GM12878 (cell line): Measurements from ENCODE around the gene HNRNPH1. TPM values are rescaled to one million over a fixed set of nuclear protein-coding genes. Genes with fewer than 3 reads are reported as not detected.

ENCODE experiments used
- ATAC-seq: fragments of 200-7000 bp; cut with Tn5 transposase; 3 replicates; pipeline ENCODE4 v1.9.1; 2020; ENCODE audit warnings: mild to moderate bottlenecking, moderate library complexity
- BruUV-seq: library from RNA; stranded (reverse); fragments of 400-500 nt; replicated peaks from 2 replicates; lab custom pipeline; 2021; lab: Mats Ljungman, UMichigan
- CTCF ChIA-PET: fragments of 300-600 bp; sonication (Branson Sonifier 250); formaldehyde crosslinking; extraction: SDS; loops from one replicate; lab custom pipeline; 2021; ENCODE audit warnings: inconsistent platforms; lab: Yijun Ruan, JAX
- POLR2A ChIA-PET: fragments of 350-600 bp; formaldehyde crosslinking; extraction: SDS; loops from one replicate; lab custom pipeline; 2021; ENCODE audit warnings: inconsistent platforms; lab: Charles Lee
- RAD21 ChIA-PET: fragments of 300-600 bp; sonication (Branson Sonifier 250); formaldehyde crosslinking; loops from one replicate; lab custom pipeline; 2023; ENCODE audit warnings: antibody characterized with exemption; ENCODE audit not compliant: unreplicated experiment; lab: Charles Lee
- SMC1A ChIA-PET: fragments of 300-600 bp; sonication (Branson Sonifier 250); formaldehyde crosslinking; loops from one replicate; lab custom pipeline; 2023; ENCODE audit not compliant: unreplicated experiment, uncharacterized antibody; lab: Charles Lee
- DNase-seq: peaks from one replicate; pipeline ENCODE4 v3.0.0-alpha.2; 2011; ENCODE audit warnings: low read depth, low spot score
- FAIRE-seq: peaks from 3 replicates; lab custom pipeline; 2011; peaks lifted over from hg19 to GRCh38; lab: Jason Lieb, UNC
- H2AFZ ChIP-seq: 2 replicates; pipeline ENCODE4 v1.6.0; 2011; ENCODE audit warnings: low read depth, low read length, control low read depth; ENCODE audit not compliant: control insufficient read depth
- H3K27ac ChIP-seq: 2 replicates; pipeline ENCODE4 v1.5.1; 2011; ENCODE audit warnings: control low read depth; ENCODE audit not compliant: control insufficient read depth, insufficient read depth
- H3K27me3 ChIP-seq, 2 experiments: replicated peaks in 1 of 2; 2 replicates each; pipeline versions ENCODE4 v1.6.0 to v1.6.1; 2011; ENCODE audit warnings: low read length in 1 of 2; ENCODE audit not compliant: control insufficient read depth in 2 of 2, insufficient read depth in 2 of 2
- H3K36me3 ChIP-seq, 2 experiments: 2 replicates each; pipeline ENCODE4 v1.5.1; 2011; ENCODE audit warnings: low read length in 1 of 2; ENCODE audit not compliant: control insufficient read depth in 2 of 2, insufficient read depth in 2 of 2
- H3K4me1 ChIP-seq: 2 replicates; pipeline ENCODE4 v1.6.1; 2011; ENCODE audit warnings: mild to moderate bottlenecking, low read length, moderate library complexity, mixed read lengths; ENCODE audit not compliant: control insufficient read depth, insufficient read depth
- H3K4me2 ChIP-seq: 2 replicates; pipeline ENCODE4 v1.6.0; 2011; ENCODE audit warnings: control low read depth; ENCODE audit not compliant: control insufficient read depth, insufficient read depth
- H3K4me3 ChIP-seq: fragments of 200-600 bp; sonication (generic); 2 replicates; pipeline ENCODE4 v1.5.1; 2016
- H3K79me2 ChIP-seq: 2 replicates; pipeline ENCODE4 v1.6.0; 2011; ENCODE audit warnings: low read length; ENCODE audit not compliant: control insufficient read depth, insufficient read depth
- H3K9ac ChIP-seq: 2 replicates; pipeline ENCODE4 v1.8.0; 2011; ENCODE audit warnings: low read length, control low read depth, mixed read lengths; ENCODE audit not compliant: control insufficient read depth, insufficient read depth
- H3K9me3 ChIP-seq: replicated peaks from 3 replicates; pipeline ENCODE4 v1.5.1; 2011; ENCODE audit warnings: mild to moderate bottlenecking, low read length; ENCODE audit not compliant: control insufficient read depth, insufficient read depth
- H4K20me1 ChIP-seq: 2 replicates; pipeline ENCODE4 v1.6.0; 2011; ENCODE audit not compliant: control insufficient read depth, insufficient read depth
- ATF2 ChIP-seq: IDR thresholded peaks from 2 replicates; pipeline ENCODE4 v1.6.1; 2012; ENCODE audit warnings: low read length, inconsistent platforms
- EP300 ChIP-seq, 2 experiments: fragments of 150-350 bp in 1 of 2; IDR thresholded peaks; 2 replicates each; pipeline ENCODE4 v1.6.1; 2011 to 2012; ENCODE audit warnings: low read depth in 2 of 2, low read length in 2 of 2, borderline replicate concordance in 1 of 2, improper control_type of control experiment in 1 of 2, inconsistent platforms in 1 of 2; ENCODE audit not compliant: control insufficient read depth in 1 of 2
- IRF5 ChIP-seq: fragments of 450-650 bp; IDR thresholded peaks from 2 replicates; pipeline ENCODE4 v1.6.1; 2017; ENCODE audit warnings: borderline replicate concordance
- MTA2 ChIP-seq: fragments of 450-650 bp; IDR thresholded peaks from 2 replicates; pipeline ENCODE4 v1.6.1; 2016; ENCODE audit warnings: low read depth, mild to moderate bottlenecking, moderate library complexity
- NR2C1 ChIP-seq: fragments of 450-650 bp; IDR thresholded peaks from 2 replicates; pipeline ENCODE4 v1.6.1; 2017; ENCODE audit warnings: antibody characterized with exemption, mild to moderate bottlenecking, moderate library complexity
- NR2F1 ChIP-seq: fragments of 450-650 bp; conservative IDR thresholded peaks from 2 replicates; pipeline ENCODE4 v1.6.1; 2017; ENCODE audit warnings: mild to moderate bottlenecking
- RELA ChIP-seq: fragments of 450-650 bp; IDR thresholded peaks from 2 replicates; pipeline ENCODE4 v1.8.0; 2014; ENCODE audit warnings: borderline replicate concordance; ENCODE audit not compliant: partially characterized antibody
- SIX5 ChIP-seq: IDR thresholded peaks from 2 replicates; pipeline ENCODE4 v1.6.1; 2011; ENCODE audit warnings: mild to moderate bottlenecking, low read depth, low read length, moderate library complexity; ENCODE audit not compliant: severe bottlenecking
- SMAD1 ChIP-seq: fragments of 450-650 bp; IDR thresholded peaks from 2 replicates; pipeline ENCODE4 v1.6.1; 2018; ENCODE audit warnings: mild to moderate bottlenecking, low read depth; ENCODE audit not compliant: partially characterized antibody
- SMC3 ChIP-seq: IDR thresholded peaks from 2 replicates; pipeline ENCODE4 v1.6.1; 2011; ENCODE audit warnings: low read length, improper control_type of control experiment, borderline replicate concordance
- USF1 ChIP-seq: IDR thresholded peaks from 2 replicates; pipeline ENCODE4 v1.6.1; 2011; ENCODE audit warnings: borderline replicate concordance, low read depth, mild to moderate bottlenecking, moderate library complexity, mixed read lengths, low read length; ENCODE audit not compliant: insufficient read depth; ENCODE audit errors: extremely low read length
- ZNF24 ChIP-seq: fragments of 450-650 bp; IDR thresholded peaks from 2 replicates; pipeline ENCODE4 v1.6.1; 2017; ENCODE audit warnings: antibody characterized with exemption, mild to moderate bottlenecking
- ZNF687 ChIP-seq: fragments of 450-650 bp; IDR thresholded peaks from 2 replicates; pipeline ENCODE4 v1.6.1; 2017; ENCODE audit warnings: mild to moderate bottlenecking, moderate library complexity
- WGBS: methylation state at CpG from one replicate; pipeline ENCODE4 v1.1.6; 2016; ENCODE audit warnings: low lambda C conversion rate; ENCODE audit not compliant: insufficient replicate concordance, insufficient coverage; ENCODE audit errors: missing lambda C conversion rate; 5-methylcytosine and 5-hydroxymethylcytosine counted together
- in situ Hi-C: fragments of 300-500 bp; cut with MboI; formaldehyde crosslinking; loops from 9 replicates; pipeline ENCODE4 v1.14.3; 2018; ENCODE audit warnings: mixed read lengths
- intact Hi-C: fragments of 100-400 bp; cut with micrococcal nuclease; formaldehyde crosslinking; loops from one replicate; pipeline ENCODE4 v1.14.2; 2022; ENCODE audit not compliant: unreplicated experiment
- polyA plus RNA-seq, 11 experiments: library from polyadenylated mRNA; depleted of rRNA in 4 of 11; unstranded in 6 of 11; stranded (reverse) in 5 of 11; fragments of >200 nt; fragmentation: Nextera tagmentation in 4 of 11; fragmentation: Illumina TruSeq in 1 of 11; extraction: Ambion mirVana in 4 of 11; extraction: Trizol in 1 of 11; gene quantifications; 1 replicate in 1 of 11; 2 replicates in 10 of 11; pipeline versions ENCODE4 v1.2.1 to v1.2.3, GENCODE V29; 2011 to 2016; ENCODE audit warnings: inconsistent platforms in 2 of 11, missing spikeins in 2 of 11, low read depth in 1 of 11
- total RNA-seq, 4 experiments: library from RNA; depleted of rRNA in 3 of 4; stranded (reverse); fragments of >200 nt in 3 of 4; fragmentation: Illumina TruSeq in 1 of 4; extraction: Trizol in 1 of 4; gene quantifications; 2 replicates each; pipeline versions ENCODE4 v1.2.1 to v1.2.3, GENCODE V29; 2013 to 2021
- TF ChIP-seq, protein P1 (sequence below): fragments of 450-650 bp; conservative IDR thresholded peaks from 2 replicates; pipeline ENCODE4 v1.6.1; 2017; ENCODE audit warnings: mild to moderate bottlenecking, moderate library complexity

Gene HNRNPH1
- total and polyA plus RNA-seq, 10 of the 15 experiments (the other 5 are each of a cell fraction or from before 2014, with no cell fraction given) = 184 to 780 (median 690) TPM

- BruUV-seq = no TSS peak
- RAD21 ChIA-PET = no interaction called here
- peaks cover 5% of the 10 kb centered on the region for H3K4me1 ChIP-seq
- SMC1A ChIA-PET = no interaction called here
- intact Hi-C loops = loop anchor here (5.0 kb wide), 1 partner anchor 62 kb away; no protein-coding TSS in a partner anchor
- H4K20me1 ChIP-seq = peaks cover 17% of the 10 kb centered on the region
- POLR2A ChIA-PET = interaction anchor here (0.5 to 1.5 kb wide), 4 partner anchors 8 to 119 kb away, joined by 3 to 4 read pairs (median 3); no protein-coding TSS in a partner anchor
- no peak overlapping the region for H2AFZ ChIP-seq
- FAIRE-seq (no peak), ATAC-seq (no peak), DNase-seq (no peak)
- no peaks in the 10 kb centered on the region for H3K27me3 ChIP-seq
- peaks cover 14 to 34% of the 10 kb centered on the region in 2 experiments for H3K36me3 ChIP-seq
- CTCF ChIA-PET = interaction anchor here (1.2 kb wide), 2 partner anchors 14 to 59 kb away, joined by 3 to 6 read pairs; no protein-coding TSS in a partner anchor
- no peak overlapping the region for H3K9ac ChIP-seq
- H3K79me2 ChIP-seq = peaks cover 69% of the 10 kb centered on the region
- WGBS = 33% methylated on average over 4 of the region's 4 CpGs
- peak overlapping the region; percentile 81 for H3K4me3 ChIP-seq
- peak overlapping the region; percentile 84; the same call in 1 of the 2 replicates for H3K4me2 ChIP-seq
- no peak overlapping the region for H3K27ac ChIP-seq
- in situ Hi-C loops = no loop called here
- H3K9me3 ChIP-seq = no peaks in the 10 kb centered on the region
- TF ChIP-seq NR2F1 (no peak), ZNF24 (no peak), SMC3 (no peak), SMAD1 (no peak), USF1 (no peak), IRF5 (no peak), ATF2 (no peak), EP300 (IDR thresholded peaks at IDR 0.05; ENCODE audit: borderline replicate concordance in 1 of 2, control insufficient read depth in 1 of 2, low read depth in 2 of 2, low read length in 2 of 2) (no peak), RELA (no peak), SIX5 (no peak), NR2C1 (no peak), MTA2 (no peak), ZNF687 (no peak)
- TF ChIP-seq, protein P1, sequence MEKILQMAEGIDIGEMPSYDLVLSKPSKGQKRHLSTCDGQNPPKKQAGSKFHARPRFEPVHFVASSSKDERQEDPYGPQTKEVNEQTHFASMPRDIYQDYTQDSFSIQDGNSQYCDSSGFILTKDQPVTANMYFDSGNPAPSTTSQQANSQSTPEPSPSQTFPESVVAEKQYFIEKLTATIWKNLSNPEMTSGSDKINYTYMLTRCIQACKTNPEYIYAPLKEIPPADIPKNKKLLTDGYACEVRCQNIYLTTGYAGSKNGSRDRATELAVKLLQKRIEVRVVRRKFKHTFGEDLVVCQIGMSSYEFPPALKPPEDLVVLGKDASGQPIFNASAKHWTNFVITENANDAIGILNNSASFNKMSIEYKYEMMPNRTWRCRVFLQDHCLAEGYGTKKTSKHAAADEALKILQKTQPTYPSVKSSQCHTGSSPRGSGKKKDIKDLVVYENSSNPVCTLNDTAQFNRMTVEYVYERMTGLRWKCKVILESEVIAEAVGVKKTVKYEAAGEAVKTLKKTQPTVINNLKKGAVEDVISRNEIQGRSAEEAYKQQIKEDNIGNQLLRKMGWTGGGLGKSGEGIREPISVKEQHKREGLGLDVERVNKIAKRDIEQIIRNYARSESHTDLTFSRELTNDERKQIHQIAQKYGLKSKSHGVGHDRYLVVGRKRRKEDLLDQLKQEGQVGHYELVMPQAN = no peak
Observed at GRCh38 chr5:179619776-179620175, 3.7 kb downstream of the HNRNPH1 start.
